ENCODE data around the gene BSN.

- TF ChIP-seq, protein P1, sequence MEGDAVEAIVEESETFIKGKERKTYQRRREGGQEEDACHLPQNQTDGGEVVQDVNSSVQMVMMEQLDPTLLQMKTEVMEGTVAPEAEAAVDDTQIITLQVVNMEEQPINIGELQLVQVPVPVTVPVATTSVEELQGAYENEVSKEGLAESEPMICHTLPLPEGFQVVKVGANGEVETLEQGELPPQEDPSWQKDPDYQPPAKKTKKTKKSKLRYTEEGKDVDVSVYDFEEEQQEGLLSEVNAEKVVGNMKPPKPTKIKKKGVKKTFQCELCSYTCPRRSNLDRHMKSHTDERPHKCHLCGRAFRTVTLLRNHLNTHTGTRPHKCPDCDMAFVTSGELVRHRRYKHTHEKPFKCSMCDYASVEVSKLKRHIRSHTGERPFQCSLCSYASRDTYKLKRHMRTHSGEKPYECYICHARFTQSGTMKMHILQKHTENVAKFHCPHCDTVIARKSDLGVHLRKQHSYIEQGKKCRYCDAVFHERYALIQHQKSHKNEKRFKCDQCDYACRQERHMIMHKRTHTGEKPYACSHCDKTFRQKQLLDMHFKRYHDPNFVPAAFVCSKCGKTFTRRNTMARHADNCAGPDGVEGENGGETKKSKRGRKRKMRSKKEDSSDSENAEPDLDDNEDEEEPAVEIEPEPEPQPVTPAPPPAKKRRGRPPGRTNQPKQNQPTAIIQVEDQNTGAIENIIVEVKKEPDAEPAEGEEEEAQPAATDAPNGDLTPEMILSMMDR (IDR thresholded peaks at IDR 0.05): no peak
- no peak for TF ChIP-seq POLR2A (IDR thresholded peaks at IDR 0.05)
These were observed 105.5 kb downstream of the BSN start for GRCh38 chr3:49659756-49660155.
